ENCODE measurements around the gene FOXO1.

- TF ChIP-seq, protein P1, sequence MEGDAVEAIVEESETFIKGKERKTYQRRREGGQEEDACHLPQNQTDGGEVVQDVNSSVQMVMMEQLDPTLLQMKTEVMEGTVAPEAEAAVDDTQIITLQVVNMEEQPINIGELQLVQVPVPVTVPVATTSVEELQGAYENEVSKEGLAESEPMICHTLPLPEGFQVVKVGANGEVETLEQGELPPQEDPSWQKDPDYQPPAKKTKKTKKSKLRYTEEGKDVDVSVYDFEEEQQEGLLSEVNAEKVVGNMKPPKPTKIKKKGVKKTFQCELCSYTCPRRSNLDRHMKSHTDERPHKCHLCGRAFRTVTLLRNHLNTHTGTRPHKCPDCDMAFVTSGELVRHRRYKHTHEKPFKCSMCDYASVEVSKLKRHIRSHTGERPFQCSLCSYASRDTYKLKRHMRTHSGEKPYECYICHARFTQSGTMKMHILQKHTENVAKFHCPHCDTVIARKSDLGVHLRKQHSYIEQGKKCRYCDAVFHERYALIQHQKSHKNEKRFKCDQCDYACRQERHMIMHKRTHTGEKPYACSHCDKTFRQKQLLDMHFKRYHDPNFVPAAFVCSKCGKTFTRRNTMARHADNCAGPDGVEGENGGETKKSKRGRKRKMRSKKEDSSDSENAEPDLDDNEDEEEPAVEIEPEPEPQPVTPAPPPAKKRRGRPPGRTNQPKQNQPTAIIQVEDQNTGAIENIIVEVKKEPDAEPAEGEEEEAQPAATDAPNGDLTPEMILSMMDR (IDR thresholded peaks at IDR 0.05; ENCODE audit: low read depth, low read length, poor library complexity, severe bottlenecking), result no peak
- no peak for TF ChIP-seq EZH2phosphoT487 (IDR thresholded peaks at IDR 0.05; ENCODE audit: borderline replicate concordance, low read length)
These were observed 25.5 kb downstream of the FOXO1 start for GRCh38 chr13:40640845-40641458.
